Esophagus (tissue), 2 donors: Measurements from ENCODE around the gene SLFN12. TPM values are rescaled to one million over a fixed set of nuclear protein-coding genes. Genes with fewer than 3 reads are reported as not detected.

Source experiments
- H3K27ac ChIP-seq, 2 donors: one replicate each; pipeline ENCODE4 v1.5.1; 2013; ENCODE audit warnings: low read depth in 2 of 2, mild to moderate bottlenecking in 2 of 2, inconsistent platforms in 1 of 2, low read length in 1 of 2, moderate library complexity in 1 of 2
- H3K27me3 ChIP-seq, 2 donors: one replicate each; pipeline ENCODE4 v1.6.1; 2013; ENCODE audit warnings: low read length in 2 of 2, control low read depth in 1 of 2, mild to moderate bottlenecking in 1 of 2; ENCODE audit not compliant: insufficient read depth in 2 of 2, control insufficient read depth in 1 of 2
- H3K36me3 ChIP-seq, 2 donors: one replicate each; pipeline ENCODE4 v1.6.1; 2013; ENCODE audit warnings: low read length in 1 of 2; ENCODE audit not compliant: control insufficient read depth in 2 of 2, insufficient read depth in 2 of 2
- H3K4me1 ChIP-seq, 2 donors: one replicate each; pipeline ENCODE4 v1.6.1; 2013; ENCODE audit warnings: low read length in 1 of 2; ENCODE audit not compliant: control insufficient read depth in 2 of 2, insufficient read depth in 2 of 2
- H3K4me3 ChIP-seq, 2 donors: one replicate each; pipeline ENCODE4 v1.5.1; 2013; ENCODE audit warnings: low read length in 2 of 2, mild to moderate bottlenecking in 2 of 2, low read depth in 1 of 2, moderate library complexity in 1 of 2
- H3K9me3 ChIP-seq, 2 donors: one replicate each; pipeline ENCODE4 v1.6.1; 2013; ENCODE audit warnings: mild to moderate bottlenecking in 2 of 2, low read depth in 1 of 2, low read length in 1 of 2, moderate library complexity in 1 of 2; ENCODE audit not compliant: control insufficient read depth in 2 of 2, insufficient read depth in 1 of 2
- WGBS, 2 donors: extraction: QIAGEN DNeasy Blood & Tissue Kit; methylation state at CpG; one replicate each; pipeline ENCODE4 v1.1.7; 2013; 5-methylcytosine and 5-hydroxymethylcytosine counted together
- polyA plus RNA-seq, 2 donors: library from polyadenylated mRNA; stranded (reverse); fragments of 200-250 nt; gene quantifications; one replicate each; pipeline ENCODE4 v1.2.3, GENCODE V29; 2013
- donor health status: healthy with polysubstance abuse.
- donor health status: Bipolar disorder and iron deficiency.

SLFN12 gene
- polyA plus RNA-seq, 2 donors: 1.9 to 2.0 TPM

DNA sequence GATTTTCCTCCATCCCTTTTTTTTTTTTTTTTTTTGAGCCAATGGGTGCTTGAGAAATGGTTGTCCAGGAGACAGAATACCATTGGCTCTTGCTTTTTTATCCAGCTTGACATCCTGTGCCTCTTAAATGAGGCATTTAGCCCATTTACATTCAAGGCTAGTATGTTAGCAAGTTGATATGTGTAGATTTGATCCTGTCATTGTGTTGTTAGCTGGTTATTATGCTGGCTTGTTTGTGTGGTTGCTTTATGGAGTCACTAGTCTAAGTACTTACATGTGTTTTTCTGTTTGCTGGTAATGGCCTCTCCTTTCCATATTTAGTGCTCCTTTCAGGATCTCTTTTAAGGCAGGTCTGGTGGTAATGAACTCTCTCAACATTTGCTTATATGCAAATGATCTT, 44.8 kb downstream of the SLFN12 start:
- Histone ChIP-seq H3K27me3 (peaks cover 0 to 3% of the 10 kb centered on the region in 2 donors), H3K36me3 (no peaks in the 10 kb centered on the region), H3K4me3 (no peak overlapping the region), H3K27ac (no peak overlapping the region), H3K4me1 (no peaks in the 10 kb centered on the region), H3K9me3 (no peaks in the 10 kb centered on the region)

DNA sequence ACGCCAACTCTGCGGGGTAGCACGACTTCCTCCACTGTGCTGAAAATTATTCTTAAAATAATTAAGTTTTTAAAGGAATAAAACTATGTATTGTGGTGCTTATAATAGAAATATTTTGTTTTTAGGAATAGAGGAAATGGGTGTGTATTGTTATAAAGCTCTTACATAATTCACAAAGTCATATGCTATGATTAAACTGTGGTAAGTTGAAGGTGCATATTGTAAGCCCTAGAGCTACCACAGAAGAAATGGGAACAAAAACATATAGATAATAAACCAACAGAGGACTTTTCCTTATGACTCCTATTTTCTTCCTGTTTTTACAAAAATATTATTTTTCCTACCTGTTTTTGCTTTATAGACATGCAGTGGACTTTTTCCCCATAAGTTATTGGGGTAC, 54.6 kb downstream of the SLFN12 start:
- 78 to 90% methylated on average over 3 of the region's 3 CpGs for WGBS, 2 donors
- Histone ChIP-seq H3K36me3 (no peaks in the 10 kb centered on the region), H3K9me3 (no peaks in the 10 kb centered on the region), H3K4me3 (no peak overlapping the region), H3K27me3 (no peaks in the 10 kb centered on the region), H3K27ac (no peak overlapping the region), H3K4me1 (peaks cover 3 to 7% of the 10 kb centered on the region in 2 donors)

DNA sequence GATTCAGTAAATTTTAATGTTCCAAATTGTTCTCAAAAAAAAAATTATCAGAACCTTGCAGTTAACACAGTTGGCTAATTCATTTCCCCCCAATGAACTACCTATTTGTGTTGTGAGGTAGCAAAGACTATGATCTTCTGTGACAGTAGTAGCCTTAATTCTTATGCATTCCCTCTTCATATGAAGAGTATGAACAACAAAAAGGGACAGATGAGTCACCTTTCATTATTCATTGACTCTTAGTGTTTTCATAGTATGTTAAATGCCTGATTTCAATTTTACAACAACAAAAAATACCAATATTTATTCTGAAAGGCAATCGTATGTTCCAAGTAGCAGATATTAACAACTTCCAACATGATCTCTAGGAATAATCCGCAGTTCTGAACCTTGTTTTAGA, 55.2 kb downstream of the SLFN12 start:
- no peak overlapping the region for H3K27ac ChIP-seq
- H3K36me3 ChIP-seq: no peaks in the 10 kb centered on the region
- no peak overlapping the region for H3K4me3 ChIP-seq
- H3K27me3 ChIP-seq: no peaks in the 10 kb centered on the region
- 68 to 74% methylated on average over 2 of the region's 2 CpGs for WGBS, 2 donors
- peaks cover 3 to 7% of the 10 kb centered on the region in 2 donors for H3K4me1 ChIP-seq
- no peaks in the 10 kb centered on the region for H3K9me3 ChIP-seq

DNA sequence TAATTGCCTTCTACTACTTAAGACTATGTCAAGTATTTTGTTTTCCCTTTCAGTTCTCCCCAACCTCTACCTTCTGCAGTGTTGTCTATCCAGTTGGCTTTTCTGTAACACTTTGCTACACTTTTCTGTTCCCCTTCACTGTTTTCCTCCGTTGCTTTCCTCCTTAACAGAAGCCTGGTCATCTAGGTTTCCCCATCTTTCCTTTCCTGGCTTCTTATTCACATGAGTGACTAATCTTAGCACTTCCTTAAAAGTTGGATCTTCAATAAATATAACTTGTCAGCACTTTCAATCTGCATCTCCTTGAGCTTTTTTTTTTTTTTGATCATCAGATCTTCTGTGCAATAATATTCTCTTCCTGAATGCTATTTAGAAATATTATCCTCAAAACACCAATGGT, 56.1 kb downstream of the SLFN12 start:
- WGBS, 2 donors: 33 to 47% methylated on average over 1 of the region's 1 CpG
- Histone ChIP-seq H3K9me3 (no peaks in the 10 kb centered on the region), H3K27me3 (no peaks in the 10 kb centered on the region), H3K4me1 (peaks cover 3 to 7% of the 10 kb centered on the region in 2 donors), H3K36me3 (no peaks in the 10 kb centered on the region), H3K27ac (no peak overlapping the region), H3K4me3 (no peak overlapping the region)

DNA sequence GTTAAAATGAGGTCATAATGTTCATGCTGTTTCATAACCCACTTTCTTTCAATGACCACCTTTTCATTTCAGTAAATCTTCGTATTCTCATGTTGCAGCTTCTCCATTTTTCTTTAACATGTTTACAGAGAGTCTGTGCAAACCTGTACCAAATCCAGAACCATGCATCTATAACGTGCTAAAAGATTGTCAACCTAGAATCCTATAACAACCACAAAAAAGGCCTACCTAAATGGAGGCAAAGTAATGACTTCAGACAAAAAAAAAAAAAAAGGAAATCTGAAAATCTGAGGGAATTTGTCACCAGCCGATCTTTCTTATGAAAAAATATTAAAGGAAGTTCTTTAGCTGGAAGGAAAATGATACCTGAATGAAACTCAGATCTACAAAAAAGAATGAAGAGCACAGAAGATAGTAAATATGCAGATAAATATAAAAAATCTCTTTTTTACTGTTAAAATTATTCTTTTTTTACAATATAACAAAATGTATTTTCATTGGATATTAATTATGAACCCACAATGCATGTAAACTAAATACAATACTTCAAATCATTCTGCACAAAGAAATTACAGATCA, 57.4 kb downstream of the SLFN12 start:
- Histone ChIP-seq H3K27ac (peak overlapping the region in 1 of 2 donors; percentile 96), H3K36me3 (no peaks in the 10 kb centered on the region), H3K27me3 (no peaks in the 10 kb centered on the region), H3K4me3 (peak overlapping the region in 1 of 2 donors; percentile 58), H3K9me3 (no peaks in the 10 kb centered on the region), H3K4me1 (peaks cover 3 to 7% of the 10 kb centered on the region in 2 donors)
- 21 to 31% methylated on average over 3 of the region's 3 CpGs for WGBS, 2 donors

DNA sequence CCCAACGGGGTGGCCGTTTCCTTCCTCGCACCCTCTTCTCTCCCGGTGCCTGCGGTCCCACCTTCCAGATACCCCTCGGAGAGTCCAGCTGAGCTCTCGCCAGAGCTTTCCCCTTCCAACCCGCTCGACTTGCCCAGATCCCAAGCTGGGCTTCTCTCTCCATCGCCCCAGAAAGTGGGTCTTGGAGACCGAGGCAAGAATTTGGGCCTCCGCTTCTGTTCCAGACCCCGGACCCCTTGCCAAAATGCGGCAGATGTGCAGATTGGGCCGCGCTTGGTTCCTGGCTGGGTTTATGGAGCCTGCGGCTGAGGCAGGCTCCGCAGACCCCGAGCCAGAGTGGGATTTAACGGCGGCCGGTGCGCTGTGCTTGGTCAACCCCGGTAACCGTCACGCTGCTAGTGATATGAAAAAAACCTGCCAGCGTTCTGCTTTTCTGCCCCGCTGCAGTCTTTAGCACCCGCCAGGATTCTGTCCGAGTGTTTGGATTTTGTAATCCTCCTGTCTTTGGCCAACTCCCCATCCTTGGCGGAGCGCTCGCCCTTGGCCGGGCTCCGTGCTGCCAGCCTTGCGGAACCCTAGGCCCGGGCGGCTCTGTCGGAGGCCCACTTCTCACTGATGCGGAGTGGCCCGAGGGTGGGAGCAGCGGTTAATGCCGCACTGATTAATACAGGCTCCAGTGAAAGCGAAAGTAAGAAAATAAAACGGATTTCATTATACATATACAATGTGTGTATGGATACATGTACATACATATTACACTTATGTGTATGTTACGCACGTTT, 58.1 kb downstream of the SLFN12 start:
- no peaks in the 10 kb centered on the region for H3K9me3 ChIP-seq
- 1% methylated on average over 47 of the region's 47 CpGs for WGBS, 2 donors
- H3K27me3 ChIP-seq: no peaks in the 10 kb centered on the region
- peak overlapping the region; percentile 90 to 96 for H3K27ac ChIP-seq
- H3K4me1 ChIP-seq: peaks cover 3 to 7% of the 10 kb centered on the region in 2 donors
- no peaks in the 10 kb centered on the region for H3K36me3 ChIP-seq
- peak overlapping the region; percentile 58 to 66 for H3K4me3 ChIP-seq

DNA sequence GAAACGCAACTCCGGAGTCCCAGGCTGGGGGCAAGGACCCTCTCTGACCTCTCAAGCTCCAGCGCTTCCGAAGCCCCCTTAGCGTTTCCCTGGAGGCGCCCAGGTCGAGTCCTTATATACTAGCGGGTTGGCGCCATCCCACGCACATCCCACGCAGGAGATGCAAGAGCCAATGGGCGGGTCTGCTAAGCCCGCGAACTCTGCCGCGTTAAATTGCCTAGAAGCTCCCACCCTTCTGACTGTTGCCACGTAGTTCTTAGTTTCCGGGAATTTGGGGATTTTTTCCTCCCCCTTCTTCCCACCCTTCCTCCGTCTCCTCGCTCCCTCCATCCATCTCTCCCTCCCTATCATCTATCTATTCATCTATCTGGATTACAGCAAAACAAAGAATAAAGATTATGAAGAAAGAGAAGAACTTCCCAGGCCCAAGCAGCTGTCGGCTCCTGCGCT, 58.7 kb downstream of the SLFN12 start, which contains the start of gene SLFN11:
SLFN11 (minus strand) TSS at position 88 of the 450 bp plus-strand sequence. CDS start 9,814 bp downstream, outside the sequence.
- Histone ChIP-seq H3K36me3 (no peaks in the 10 kb centered on the region), H3K9me3 (no peaks in the 10 kb centered on the region), H3K27ac (peak within 1 kb of the TSS; percentile 90 to 96), H3K4me3 (peak within 1 kb of the TSS; percentile 58 to 66), H3K4me1 (peaks cover 3 to 7% of the 10 kb centered on the region in 2 donors), H3K27me3 (no peaks in the 10 kb centered on the region)
- WGBS, 2 donors: 0% methylated on average over 22 of the region's 22 CpGs

DNA sequence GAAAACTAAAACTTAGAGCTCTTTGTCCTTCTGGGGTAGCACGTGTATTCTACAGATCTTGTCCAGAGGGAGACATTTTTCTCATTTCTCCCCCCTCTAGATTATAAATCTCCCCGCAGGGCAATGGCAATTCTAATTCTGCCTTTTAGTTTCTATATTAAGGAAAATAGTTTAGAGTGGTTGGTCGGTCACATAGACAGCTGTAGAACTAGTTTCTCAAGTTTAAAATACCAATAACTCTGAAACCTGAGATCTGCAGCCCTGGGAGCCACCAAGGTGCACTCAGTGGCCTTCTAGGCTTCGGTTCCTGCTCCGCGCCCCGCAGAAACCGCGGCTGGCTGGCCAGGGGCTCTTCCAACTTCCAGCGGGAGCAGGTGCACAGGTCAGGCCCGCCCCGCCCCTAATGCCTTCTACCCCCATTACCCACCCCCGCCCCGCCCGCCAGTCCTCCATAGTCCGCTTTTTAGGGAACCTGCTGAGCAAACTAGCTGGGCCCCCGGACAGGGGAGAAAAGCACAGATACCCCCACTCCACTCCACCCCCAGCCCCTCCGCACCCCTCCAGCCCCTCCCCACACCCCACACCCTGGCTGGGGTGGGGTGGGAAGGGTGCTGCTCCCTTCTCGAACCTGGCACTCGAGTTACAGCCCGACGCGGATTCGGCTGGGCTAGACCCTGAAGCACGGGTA, 59.3 kb downstream of the SLFN12 start:
- Histone ChIP-seq H3K27ac (peak overlapping the region; percentile 81 to 84), H3K36me3 (no peaks in the 10 kb centered on the region), H3K9me3 (no peaks in the 10 kb centered on the region), H3K4me1 (peaks cover 3 to 7% of the 10 kb centered on the region in 2 donors), H3K4me3 (peak overlapping the region; percentile 58 to 66), H3K27me3 (no peaks in the 10 kb centered on the region)
- 1 to 2% methylated on average over 22 to 25 of the region's 25 CpGs for WGBS, 2 donors

DNA sequence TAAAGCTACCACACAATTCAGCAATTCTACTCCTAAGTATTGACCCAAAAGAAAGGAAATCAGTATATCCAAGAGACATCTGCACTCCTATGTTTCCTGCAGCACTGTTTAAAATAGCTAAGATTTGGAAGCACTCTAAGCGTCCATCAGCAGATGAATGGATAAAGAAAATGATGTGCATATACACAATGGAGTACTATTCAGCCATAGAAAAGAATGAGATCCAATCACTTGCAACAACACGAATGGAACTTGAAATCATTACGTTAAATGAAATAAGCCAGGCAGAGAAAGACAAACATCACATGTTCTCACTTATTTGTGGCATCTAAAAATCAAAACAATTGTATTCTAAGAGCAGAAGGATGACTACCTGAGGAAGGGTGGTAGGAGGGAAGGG, 60.4 kb downstream of the SLFN12 start:
- H3K4me1 ChIP-seq: peaks cover 3 to 7% of the 10 kb centered on the region in 2 donors
- H3K27me3 ChIP-seq: no peaks in the 10 kb centered on the region
- H3K4me3 ChIP-seq: no peak overlapping the region
- no peaks in the 10 kb centered on the region for H3K9me3 ChIP-seq
- 75 to 83% methylated on average over 3 of the region's 3 CpGs for WGBS, 2 donors
- H3K36me3 ChIP-seq: no peaks in the 10 kb centered on the region
- H3K27ac ChIP-seq: no peak overlapping the region
